Stimulated activated CD4-positive, alpha-beta T cell treated with anti-CD3 and anti-CD28 coated beads, Interleukin-12 subunit alpha, Interleukin-12 subunit beta, amount 100 ng/mL, for 4 hours (primary cell): Measurements from ENCODE around the gene KRTAP10-1.
A peak's percentile ranks its signal among the peaks of the same experiment; 100 is the strongest.

Experiments
- DNase-seq: peaks from one replicate; pipeline ENCODE4 v3.0.0-alpha.2; 2020

KRTAP10-1 gene

DNA sequence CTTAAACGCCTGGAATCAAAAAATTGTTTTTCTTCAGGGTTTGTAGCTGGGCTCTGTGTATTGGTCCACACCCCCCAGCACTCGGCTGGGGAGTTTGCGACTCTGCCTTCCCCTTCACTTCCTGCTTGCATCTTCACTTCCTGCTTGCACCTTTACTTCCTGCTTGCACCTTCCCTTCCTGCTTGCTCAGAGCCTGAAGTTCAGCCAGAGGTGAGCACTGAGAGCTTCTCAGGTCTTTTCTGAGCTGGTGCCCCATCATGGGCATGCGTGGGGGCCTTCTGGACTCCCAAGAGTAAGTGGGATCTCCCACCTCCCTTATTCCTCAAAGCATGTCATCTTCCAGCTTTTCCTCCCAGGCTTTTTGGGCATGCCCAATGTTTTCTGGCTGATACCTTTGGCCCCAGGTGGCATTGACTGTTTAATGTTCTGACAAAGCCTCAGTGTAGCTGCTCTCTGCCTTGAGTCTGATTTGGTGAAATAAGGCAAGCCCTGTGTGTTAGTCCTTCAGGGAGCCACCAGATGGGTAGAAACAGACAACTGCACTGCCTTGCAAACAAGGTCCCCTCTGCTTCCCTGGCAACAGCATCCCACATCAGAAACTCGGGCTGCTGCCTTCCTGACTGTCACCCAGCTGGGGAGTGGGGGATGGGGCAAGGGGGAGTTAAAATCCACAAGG is 7.8 kb upstream of the KRTAP10-1 start:
- peak; percentile 8 for DNase-seq

DNA sequence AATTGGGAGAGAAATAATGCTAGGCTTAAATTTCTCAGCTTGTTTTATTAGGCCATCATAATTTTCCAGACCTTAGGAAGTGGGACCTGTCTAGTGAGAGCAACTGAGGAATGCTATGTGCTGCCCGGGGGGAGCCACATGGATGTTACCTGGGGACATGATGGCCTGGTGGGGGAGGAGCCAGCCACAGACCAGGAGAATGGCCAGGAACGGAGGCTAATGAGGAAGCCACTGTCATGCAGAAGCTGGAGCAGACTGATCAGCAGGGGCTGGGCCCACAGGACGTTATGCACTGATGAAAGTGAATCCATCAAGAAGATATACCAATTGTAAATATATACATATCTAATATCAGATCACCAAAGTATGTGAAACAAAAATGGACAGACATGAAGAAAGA is 4.6 kb upstream of the KRTAP10-1 start:
- DNase-seq, result no peak

DNA sequence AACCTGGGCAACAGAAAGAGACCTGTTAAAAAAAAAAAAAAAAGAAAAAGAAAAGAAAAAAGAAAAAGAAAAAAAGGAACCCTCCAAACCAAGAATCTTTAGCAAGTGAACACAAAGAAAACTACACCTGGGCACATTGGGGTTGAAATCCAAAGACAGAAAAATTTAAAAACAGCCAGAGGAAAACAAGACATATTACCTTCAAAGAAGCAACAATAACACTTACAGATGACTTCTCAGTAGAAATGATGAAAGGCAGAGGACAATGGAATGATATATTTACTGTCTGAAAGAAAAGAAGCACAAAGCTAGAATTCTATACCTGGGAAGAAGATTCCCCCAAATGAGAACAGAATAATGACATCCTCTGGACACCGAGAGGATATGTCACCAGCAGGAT is 2.7 kb upstream of the KRTAP10-1 start:
- DNase-seq, result no peak

DNA sequence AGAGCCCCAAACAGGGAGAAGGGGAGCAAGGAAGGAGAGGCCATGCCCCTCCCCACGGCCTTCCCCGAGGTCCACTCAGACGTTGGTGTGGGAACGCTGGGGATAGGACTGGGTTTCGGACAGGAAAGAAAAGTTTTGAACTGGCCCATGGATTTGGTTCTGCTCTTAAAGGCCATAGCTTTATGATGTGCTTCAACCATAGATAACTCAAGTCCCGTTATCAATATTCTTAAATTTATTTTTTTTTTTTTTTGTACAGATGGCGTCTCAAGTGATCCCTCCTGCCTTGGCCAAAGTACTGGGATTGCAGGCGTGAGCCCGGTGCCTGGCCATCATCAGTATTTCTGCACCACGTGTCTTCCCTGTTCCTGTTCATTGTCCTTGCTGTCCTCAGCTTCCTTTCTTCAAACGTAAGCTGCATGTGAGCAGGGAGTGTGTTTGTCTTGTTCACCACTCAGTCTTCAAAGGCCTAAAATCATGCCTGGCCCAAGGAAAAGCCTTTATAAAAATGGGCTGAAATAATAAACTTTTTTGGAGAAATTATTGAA is 820 bp upstream of the KRTAP10-1 start:
- no peak for DNase-seq

DNA sequence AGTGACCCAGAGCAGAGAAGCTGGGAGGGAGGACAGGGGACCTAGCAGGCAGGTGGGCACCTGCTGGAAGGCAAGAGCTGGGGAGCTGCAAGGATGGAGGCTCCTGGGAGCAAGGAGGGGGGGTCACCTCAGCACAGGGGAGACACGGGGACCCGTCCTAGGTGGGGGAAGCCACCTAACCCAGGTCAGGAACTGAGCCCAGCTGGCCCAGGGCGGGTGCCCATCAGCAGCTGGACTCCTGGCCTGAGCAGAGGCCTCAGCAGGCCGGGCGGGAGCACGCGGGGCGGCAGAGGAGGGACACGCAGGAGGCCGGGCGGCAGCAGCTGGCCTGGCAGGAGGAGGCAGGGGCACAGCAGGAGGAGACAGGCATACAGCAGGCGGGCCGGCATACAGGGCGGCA is 949 bp downstream of the KRTAP10-1 start:
- DNase-seq, result no peak

DNA sequence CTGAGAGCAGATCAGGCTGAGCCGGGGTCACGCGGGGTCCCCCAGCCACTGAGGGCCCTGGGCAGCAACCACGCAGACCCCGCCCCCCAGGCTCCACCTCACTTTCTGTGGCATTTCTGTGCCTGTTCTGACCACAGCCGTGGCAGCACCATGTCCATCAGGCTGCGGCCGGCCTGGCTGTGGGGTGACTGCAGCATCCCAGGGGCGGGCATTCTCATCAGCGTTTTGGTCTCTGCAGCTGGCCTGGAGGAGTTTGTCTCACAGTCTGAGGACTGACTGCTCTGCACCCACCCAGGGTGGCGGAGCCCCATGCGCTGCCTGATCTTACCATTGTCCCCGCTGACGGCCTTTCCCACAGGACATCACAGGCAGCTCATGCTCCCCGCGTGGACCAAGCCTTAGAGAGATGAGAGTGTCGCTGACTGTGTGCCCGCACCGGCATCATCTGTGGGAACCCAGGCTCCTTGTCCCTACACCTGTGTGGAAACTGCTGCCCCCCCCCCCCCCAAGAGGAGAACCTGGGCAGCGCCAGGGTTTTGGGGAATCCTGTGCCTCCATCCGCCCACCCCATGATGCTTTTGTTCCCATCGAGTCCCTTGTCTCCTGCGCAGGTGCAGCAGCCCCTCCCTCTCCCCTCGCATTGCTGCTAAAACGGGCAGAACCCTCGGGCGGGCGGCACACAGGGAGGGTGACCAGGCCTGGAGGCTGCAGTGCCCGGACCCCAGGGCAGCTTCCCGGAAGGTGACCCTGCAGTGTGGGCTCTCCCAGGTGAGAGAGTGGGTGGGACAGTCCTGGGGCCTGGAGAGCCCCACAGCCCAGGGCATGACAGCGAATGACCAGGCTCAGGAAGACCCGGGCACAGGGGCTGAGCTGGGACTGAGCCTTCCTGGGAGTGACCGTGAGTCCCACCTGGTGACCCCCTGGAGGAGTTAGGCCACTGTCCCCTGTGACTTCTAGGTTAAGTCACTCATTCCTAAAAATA is 1.8 kb downstream of the KRTAP10-1 start:
- no peak for DNase-seq

DNA sequence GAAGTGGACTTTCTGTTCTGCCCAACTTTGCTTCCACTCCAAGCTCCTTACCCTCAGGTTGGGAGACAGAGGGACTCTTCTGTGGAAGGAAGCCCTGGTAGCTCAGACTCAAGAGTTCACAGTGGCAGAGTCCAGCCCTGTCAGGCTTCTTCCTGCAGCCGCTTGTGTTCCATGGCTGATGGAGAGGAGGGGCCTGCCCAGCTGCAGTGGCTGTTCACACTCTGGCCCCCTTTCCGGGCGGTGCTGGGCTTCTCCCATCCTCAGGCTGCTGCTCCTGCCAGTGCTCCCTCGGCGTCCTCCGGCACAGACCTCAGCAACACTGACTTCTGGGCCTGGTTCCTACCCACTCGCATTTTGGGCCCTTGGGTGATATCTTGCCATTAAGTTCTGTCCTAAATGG is 4.0 kb downstream of the KRTAP10-1 start:
- no peak for DNase-seq

DNA sequence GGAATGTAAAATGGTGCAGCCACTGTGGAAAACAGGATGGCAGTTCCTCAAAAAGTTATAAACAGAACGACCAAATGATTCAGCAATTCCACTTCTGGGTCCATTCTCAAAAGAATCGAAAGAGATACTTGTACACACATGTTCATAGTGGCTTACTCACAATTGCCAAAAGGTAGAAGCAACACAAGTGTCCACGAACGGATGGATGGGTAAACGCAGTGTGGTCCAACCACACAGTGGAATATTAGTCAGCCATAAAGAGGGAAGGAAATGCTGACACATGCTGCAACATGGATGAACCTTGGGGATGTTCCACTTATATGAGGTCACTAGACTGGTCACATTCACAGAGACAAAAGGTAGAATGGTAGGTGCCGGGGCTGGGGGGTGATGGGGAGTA is 5.3 kb downstream of the KRTAP10-1 start:
- DNase-seq, result no peak

DNA sequence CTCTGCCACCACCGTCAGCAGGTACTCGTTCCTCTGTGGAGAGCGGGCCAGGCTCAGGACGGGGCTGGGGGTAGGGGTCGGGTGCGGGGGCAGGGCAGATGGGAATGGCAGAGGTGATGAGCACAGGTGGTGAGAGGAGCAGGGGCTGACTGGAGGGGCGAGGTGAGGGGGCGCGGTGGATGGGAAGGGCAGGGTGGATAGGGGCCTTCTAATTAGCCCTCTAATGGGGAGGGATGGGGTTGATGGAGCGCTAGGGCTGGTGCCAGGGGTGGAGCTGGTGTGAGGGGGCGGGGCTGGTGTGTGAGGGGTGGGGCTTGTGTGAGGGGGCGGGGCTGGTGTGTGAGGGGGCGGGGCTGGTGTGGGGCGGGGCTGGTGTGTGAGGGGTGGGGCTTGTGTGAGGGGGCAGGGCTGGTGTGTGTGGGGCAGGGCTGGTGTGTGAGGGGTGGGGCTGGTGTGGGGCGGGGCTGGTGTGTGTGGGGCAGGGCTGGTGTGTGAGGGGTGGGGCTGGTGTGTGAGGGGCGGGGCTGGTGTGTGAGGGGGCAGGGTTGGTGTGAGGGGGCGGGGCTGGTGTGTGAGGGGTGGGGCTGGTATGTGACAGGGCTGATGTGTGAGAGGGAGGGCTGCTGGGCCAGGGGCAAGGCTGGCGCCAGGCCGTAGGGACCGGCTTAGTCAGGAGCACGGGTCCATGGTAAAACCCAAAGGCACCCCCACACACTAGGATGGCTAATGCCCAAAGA is 5.9 kb downstream of the KRTAP10-1 start:
- no peak for DNase-seq

DNA sequence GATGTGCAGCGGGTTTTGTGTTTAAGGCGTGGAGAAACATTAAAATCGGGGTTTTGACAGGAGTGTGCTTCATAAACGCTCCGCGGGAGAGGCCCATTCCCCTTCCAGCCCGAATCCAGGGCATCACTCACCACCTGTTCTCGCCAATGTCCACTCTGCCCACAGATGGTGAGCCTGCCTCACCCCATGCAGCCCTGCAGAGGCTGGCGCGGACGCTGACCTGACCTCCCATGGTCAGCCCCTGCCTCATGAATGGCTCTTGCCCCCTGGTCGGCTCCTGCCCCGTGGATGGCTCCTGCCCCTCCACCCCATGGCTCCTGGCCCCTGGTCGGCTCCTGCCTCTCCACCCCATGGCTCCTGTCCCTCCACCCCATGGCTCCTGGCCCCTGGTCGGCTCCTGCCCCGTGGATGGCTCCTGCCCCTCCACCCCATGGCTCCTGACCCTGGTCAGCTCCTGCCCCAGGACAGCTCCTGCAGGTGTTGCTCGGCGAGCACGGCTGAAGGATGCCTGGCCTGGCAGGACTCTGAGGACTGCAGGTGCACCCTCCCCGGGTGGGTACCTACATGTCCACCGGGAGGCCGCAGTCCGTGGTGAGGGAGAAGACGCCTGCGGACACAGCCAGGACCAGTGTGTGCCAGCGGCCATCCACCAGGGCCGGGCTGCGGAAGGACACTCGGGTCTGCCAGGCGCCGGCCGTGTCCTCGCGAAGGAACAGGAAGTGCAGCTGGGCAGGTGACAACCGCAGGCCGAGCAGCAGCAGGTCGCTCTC is 6.7 kb downstream of the KRTAP10-1 start:
- no peak for DNase-seq

DNA sequence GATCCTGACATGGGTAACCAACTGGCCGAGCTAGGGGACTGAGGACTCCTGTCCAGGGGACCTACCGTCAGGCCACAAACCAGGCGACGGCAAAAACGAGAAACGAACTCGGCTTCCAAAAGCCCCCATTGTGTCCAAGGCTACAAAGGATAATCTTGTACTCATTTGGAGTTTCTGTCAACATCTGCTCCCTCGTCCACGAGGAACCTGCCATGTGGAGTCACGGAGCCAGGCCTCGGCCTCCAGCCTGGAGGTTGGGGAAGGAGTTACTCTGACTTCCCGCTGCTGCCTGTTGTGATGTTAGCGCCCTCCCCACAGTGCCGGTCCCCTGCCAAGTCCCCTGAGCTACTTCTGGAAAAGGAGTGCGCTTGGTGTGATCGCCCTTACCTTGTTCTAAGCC is 7.3 kb downstream of the KRTAP10-1 start:
- DNase-seq, result no peak

DNA sequence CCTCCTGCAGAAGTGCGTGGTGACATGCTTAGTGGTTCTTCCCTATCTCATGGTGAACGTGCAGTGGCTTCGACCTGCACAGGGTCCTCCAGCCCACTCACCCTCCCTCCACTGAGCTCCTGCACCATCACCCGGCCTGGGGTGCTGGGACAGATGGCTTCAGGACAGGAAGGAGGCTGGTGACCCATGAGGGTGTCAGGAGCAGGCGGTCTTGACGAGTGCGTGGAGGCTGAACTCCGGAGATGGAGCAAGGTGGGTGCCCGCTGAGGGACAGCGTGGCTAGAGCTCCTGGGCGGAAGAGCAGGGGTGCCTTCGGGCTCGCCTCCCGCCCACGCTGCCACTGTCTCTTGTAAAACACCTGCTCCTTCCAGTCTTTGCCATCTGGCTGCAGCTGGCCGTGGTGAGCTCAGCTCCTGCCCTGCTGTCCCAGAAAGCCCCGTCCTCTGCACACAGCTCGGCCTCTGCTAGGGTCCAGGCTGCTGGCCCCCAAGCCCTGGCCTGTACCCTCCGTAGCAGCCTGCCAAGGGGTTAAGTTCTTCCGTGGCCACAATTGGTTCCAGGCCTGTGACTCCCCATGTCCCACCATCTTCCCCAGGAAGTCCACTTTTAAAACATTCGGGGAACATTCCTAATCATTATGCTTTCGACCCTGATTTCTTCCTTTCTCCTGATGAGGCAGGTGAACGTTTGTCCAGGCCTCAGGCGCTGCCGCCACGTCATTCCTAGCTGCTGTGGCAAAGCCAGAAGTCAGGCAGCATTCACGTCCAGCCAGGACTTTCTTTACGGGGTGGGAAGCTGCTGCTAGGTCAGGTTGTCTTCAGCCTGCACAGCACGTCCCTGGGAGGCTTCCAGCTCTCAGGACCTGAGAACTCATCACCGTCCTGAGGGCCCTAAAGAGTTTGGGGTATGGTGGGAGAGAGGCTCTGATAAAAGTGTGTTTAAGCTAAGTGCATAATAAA is 8.1 kb downstream of the KRTAP10-1 start:
- DNase-seq, result no peak

DNA sequence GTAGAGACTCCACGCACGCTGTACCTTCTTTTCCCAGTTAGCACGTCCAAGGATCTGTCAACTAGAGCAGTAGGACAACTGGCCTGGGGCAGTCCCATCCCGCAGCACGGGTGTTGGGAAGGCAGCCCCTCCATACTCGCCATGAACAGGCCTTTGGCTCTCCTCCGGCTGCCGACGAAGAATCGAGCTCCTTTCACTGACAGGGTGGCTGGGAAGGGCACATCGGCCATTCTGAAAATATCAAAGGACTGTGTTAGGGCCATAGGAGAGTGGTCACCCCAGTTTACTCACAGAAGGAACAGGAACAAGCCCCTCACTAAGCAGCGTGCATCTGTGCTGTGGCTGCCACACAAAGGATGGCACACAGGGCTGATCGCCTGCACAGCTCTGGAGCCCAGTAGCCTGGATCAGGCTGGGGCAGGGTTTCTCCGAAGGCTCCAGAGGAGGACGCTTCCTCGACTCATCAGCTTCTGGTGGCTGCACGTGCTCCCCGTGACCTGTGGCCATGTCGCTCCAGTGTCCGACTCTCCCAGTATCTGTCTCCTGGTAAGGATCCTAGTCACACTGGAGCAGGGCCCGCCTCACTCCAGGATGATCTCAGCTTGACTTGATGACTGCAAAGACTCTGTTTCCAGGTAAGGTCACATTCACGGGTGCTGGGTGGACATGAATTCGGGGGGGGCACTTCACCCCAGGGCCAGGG is 8.9 kb downstream of the KRTAP10-1 start:
- DNase-seq, result no peak

DNA sequence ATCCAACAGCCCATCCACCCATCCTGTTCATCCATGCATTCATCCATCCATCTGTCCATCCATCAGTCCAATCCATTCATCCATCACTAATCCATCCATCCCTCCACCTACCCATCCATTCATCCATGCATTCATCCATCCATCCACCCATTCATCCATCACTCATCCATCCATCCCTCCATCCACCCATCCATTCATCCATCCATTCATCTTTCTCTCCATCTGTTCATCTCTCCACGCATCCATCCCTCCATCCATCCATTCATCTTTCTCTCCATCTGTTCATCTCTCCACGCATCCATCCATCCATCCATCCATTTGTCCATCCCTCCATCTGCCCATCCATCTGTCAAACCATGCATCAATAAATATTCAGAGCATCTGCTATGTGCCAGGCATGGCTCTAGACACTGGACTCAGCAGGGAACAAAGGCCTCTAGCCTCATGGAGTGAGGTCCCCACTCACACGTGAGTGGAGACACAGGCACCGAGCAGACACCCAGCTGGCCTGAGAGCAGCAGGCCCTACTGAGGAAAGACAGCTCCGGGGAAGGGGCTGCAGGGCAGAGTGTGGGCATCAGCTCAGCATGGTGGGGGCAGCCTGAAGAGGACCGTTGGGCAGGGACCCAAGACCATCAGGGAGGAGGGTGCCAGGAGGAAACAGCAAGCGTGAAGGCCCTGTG is 9.6 kb downstream of the KRTAP10-1 start:
- DNase-seq, result no peak

DNA sequence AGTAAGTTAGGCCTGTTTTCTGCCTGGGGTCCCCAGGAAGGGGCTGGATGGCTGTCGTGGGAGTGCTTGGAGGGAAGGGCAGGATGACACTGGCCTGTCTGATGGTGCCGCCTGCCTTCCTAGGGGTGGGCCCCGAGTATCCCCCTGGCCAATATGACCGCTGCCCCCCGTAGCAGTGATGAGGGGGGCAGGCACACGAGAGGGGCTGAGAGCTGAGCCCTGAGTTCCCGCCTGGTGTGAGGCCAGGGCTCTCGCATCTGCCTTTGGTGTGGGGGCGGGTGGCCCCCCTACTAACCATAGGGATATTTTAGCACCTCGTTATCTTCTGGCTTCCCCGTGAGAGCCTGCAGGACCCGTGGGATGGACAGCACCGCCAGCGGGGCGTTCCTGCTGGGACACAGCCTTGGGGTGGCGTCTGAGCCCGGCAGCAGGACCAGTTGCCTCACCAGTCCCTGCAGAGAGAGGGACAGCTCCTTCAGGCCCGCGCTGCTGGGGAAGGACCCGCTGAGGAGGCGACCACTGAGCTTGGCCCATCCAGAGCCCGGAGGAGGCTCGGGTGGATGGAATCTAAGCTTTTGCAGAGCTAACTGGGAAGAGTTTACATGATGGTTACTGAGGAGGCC is 10.4 kb downstream of the KRTAP10-1 start:
- DNase-seq, result no peak

DNA sequence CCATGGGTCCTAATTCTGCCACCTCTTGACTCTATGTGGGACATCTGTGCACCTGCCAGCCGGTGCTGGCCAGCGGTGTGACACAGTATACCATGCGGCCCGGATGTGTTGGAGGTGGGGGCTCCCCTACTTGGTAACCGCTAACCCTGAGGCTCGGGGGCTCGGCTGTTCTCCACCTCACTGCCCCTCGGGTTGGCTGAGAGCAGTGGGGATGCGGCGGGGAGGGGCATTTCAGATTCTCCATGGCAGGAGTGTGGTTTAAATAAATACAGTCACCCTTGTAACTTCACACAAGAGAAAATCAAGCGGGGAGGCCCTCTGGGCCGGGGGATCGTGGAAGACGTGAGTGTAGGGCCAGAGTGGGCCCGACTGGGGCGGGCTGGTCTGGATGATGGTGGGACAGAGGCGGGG is 11.0 kb downstream of the KRTAP10-1 start:
- no peak for DNase-seq

DNA sequence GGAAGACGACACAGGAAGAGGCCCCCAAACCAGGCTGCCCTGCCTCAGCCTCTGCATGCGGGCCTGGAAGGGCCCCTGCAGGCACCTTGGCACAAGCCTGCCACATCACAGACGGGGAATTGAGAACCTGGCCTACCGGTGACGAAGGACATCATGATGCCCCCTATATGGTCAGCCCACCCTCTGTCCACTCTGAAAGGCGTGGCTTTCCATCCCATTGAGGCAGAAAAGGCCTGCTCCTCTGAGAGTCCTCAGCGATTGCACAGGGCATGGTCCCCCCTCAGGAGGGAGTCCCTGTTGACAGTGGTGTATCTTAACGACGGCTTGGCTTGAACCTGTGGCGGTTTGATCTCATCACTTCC is 11.4 kb downstream of the KRTAP10-1 start:
- no peak for DNase-seq

DNA sequence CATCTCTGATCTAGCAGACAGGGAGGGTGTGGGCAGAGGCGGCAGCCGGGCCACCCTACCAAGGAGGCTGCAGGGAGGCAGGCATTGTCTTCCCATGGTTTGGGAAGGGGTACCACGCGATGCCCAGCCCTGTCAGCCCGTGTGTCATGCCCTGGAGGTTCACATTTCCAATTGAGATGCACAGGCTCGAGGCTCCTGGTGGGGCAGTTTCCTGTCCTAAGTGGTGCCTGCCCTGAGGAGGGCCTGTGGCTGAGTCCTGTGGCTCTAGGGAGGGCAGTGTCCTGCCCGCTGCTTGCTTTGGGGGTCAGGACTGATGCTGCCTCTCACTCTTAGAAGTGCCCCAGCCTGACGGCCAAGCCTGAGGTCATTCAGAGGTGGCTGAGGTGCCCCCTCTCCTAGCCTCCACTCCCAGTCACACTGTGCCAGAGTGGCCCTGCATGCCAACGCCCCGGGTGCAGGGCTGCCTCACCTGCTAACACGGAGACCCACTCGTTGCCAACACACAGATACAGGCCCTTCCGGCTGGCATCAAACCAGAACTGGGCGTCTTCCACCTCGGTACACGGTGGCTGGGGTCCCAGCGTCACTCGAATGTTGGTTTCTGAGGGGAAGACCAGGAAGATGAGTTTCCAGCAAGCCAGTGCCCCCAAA is 11.9 kb downstream of the KRTAP10-1 start:
- no peak for DNase-seq
